Skeletal muscle satellite cell (primary cell): ENCODE measurements around the gene MBD5.

ENCODE experiments used
- H3K27me3 ChIP-seq: 2 replicates; pipeline ENCODE4 v1.7.0; 2013; ENCODE audit warnings: low read length; ENCODE audit not compliant: control insufficient read depth, insufficient read depth
- H3K36me3 ChIP-seq: 2 replicates; pipeline ENCODE4 v1.7.0; 2013; ENCODE audit warnings: mild to moderate bottlenecking, control low read depth, low read length; ENCODE audit not compliant: insufficient read depth
- H3K4me1 ChIP-seq: 2 replicates; pipeline ENCODE4 v1.7.0; 2013; ENCODE audit warnings: low read length; ENCODE audit not compliant: control insufficient read depth, insufficient read depth
- H3K4me2 ChIP-seq: 2 replicates; pipeline ENCODE4 v1.7.0; 2013; ENCODE audit warnings: mild to moderate bottlenecking, low read length
- H3K4me3 ChIP-seq: 2 replicates; pipeline ENCODE4 v1.7.0; 2013; ENCODE audit warnings: low read length
- H3K9ac ChIP-seq: 2 replicates; pipeline ENCODE4 v1.7.0; 2013; ENCODE audit warnings: mild to moderate bottlenecking, low read depth, low read length, moderate library complexity
- H3K9me3 ChIP-seq: replicated peaks from 2 replicates; pipeline ENCODE4 v1.7.0; 2013; ENCODE audit warnings: mild to moderate bottlenecking, control low read depth, low read length

MBD5 gene

DNA sequence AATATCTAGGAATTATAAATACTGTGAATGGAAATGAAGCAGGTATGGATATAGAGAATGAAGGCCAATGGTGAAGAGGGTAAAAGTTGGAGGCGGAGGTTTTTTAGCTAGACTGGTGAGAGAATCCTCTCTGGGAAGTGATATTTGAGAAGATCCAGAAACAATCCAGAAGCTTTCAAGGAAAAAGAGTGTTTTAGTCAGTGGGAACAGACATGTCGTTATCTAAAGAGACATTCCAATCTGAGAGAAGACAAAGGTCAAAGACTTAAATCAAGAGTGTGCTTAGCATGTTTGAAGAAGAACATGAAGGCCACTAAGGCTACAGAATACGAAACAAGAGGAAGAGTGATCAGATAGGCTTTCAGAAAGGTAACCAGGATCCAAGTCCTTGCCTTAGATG lies 211.0 kb downstream of the MBD5 start:
- Histone ChIP-seq H3K9ac (no peak overlapping the region), H3K9me3 (no peaks in the 10 kb centered on the region)

DNA sequence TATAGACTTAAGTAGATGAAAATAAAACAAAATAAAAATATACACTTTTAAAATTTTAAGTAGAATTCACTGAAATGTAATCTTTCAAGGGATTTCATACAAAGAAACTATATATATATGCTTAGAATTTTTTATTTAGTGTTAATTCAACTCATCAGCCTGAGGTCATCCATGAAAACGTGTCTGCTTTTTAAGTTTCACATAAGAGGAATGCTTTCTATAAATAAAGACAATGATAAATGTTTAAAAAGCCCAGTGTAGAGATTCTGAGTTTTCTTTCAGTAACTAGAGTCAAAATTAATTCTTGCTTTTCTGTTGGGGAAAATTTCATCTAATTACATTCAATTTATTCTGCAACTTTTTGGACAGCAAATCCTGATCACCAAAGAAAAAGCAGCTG lies 213.3 kb downstream of the MBD5 start:
- H3K27me3 ChIP-seq = no peaks in the 10 kb centered on the region
- no peak overlapping the region for H3K9ac ChIP-seq
- no peaks in the 10 kb centered on the region for H3K9me3 ChIP-seq
- H3K4me1 ChIP-seq = no peaks in the 10 kb centered on the region
- H3K4me2 ChIP-seq = no peak overlapping the region
- peaks cover 24% of the 10 kb centered on the region for H3K36me3 ChIP-seq
- H3K4me3 ChIP-seq = no peak overlapping the region

More for the DNA sequence above, 211.0 kb downstream of the MBD5 start:
- Histone ChIP-seq H3K27me3 (no peaks in the 10 kb centered on the region), H3K4me1 (no peaks in the 10 kb centered on the region), H3K36me3 (peaks cover 12% of the 10 kb centered on the region), H3K4me2 (no peak overlapping the region), H3K4me3 (no peak overlapping the region)

GRCh38 chr2:148237911-148238310 lies 217.0 kb downstream of the MBD5 start:
- Histone ChIP-seq H3K4me3 (no peak overlapping the region), H3K36me3 (peaks cover 24% of the 10 kb centered on the region), H3K9me3 (no peaks in the 10 kb centered on the region), H3K27me3 (no peaks in the 10 kb centered on the region), H3K4me1 (no peaks in the 10 kb centered on the region), H3K4me2 (no peak overlapping the region), H3K9ac (no peak overlapping the region)

GRCh38 chr2:148238561-148238960 lies 217.7 kb downstream of the MBD5 start:
- Histone ChIP-seq H3K9ac (no peak overlapping the region), H3K4me1 (no peaks in the 10 kb centered on the region), H3K27me3 (no peaks in the 10 kb centered on the region), H3K36me3 (peaks cover 24% of the 10 kb centered on the region), H3K4me3 (no peak overlapping the region), H3K4me2 (no peak overlapping the region), H3K9me3 (no peaks in the 10 kb centered on the region)

DNA sequence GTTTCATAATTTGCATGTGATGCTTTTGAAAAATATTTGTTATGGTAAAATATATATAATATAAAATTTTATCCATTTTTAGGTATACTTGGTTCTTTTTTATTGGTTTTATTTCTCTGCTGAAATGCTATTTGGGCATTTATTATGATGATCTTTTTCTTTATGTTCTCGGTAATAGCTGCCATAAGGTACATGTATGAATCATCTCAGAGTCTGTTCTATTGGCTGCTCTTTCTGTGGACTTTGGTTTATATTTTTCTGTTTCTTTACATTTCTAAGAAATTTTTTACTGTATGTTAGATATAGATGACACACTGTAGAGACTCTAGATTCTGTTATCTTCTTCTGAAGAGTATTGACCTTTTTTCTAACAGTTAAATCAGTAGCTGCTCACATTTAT lies 219.9 kb downstream of the MBD5 start:
- H3K9ac ChIP-seq = no peak overlapping the region
- peaks cover 21% of the 10 kb centered on the region for H3K36me3 ChIP-seq
- H3K9me3 ChIP-seq = no peaks in the 10 kb centered on the region
- H3K4me1 ChIP-seq = peaks cover 11% of the 10 kb centered on the region
- H3K4me2 ChIP-seq = no peak overlapping the region
- H3K27me3 ChIP-seq = no peaks in the 10 kb centered on the region
- no peak overlapping the region for H3K4me3 ChIP-seq

DNA sequence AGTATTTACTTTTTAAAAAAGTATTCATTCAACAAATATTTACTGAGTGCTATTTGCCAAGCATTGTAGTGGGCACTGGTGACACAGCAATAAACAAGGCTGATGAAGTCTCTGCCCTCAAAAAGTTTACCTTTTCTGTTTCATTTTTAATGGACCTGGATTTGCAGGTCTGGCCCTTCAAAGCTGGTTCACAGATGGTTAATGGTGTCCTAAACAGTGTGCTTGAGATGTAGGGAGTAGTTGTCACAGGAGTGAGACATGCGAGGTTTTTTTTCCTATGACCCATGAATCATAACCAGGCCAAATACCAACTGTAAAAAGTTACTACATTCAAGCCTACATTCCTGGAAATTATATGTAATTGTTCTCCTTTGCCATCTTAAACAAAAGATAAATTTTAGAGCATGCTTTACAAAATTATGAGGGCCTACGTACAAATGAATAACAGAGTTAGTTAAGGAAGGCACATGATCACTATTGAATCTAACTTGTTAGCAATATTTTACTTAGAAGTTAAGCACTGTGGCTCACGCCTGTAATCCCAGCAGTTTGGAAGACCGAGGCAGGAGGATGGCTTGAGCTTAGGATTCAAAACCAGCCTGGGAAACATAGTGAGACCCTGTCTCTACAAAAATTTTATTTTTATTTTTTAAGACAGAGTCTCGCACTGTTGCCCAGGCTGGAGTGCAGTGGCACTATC lies 223.9 kb downstream of the MBD5 start:
- H3K4me2 ChIP-seq = peak overlapping the region; percentile 21
- H3K36me3 ChIP-seq = no peaks in the 10 kb centered on the region
- H3K9ac ChIP-seq = no peak overlapping the region
- H3K9me3 ChIP-seq = no peaks in the 10 kb centered on the region
- H3K4me3 ChIP-seq = no peak overlapping the region
- H3K4me1 ChIP-seq = peaks cover 11% of the 10 kb centered on the region
- H3K27me3 ChIP-seq = no peaks in the 10 kb centered on the region

DNA sequence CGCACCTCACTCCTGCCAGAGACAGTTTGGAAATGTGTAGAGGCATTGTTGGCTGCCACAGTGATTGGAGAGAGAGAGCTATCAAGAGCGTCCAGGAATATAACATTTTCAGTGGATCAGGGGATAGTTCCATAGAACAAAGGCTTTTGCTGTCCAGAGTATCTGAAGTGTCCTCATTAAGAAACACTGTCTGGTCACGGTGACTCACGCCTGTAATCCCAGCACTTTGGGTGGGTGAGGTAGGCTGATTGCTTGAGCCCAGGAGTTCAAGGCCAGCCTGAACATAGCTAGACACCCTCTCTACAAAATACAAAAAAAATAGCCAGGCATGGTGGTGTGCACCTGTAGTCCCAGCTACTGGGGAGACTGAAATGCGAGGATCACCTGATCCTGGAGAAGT lies 231.1 kb downstream of the MBD5 start:
- H3K27me3 ChIP-seq = no peaks in the 10 kb centered on the region
- H3K4me1 ChIP-seq = no peaks in the 10 kb centered on the region
- no peak overlapping the region for H3K4me2 ChIP-seq
- no peaks in the 10 kb centered on the region for H3K9me3 ChIP-seq
- no peak overlapping the region for H3K4me3 ChIP-seq
- no peaks in the 10 kb centered on the region for H3K36me3 ChIP-seq
- no peak overlapping the region for H3K9ac ChIP-seq

DNA sequence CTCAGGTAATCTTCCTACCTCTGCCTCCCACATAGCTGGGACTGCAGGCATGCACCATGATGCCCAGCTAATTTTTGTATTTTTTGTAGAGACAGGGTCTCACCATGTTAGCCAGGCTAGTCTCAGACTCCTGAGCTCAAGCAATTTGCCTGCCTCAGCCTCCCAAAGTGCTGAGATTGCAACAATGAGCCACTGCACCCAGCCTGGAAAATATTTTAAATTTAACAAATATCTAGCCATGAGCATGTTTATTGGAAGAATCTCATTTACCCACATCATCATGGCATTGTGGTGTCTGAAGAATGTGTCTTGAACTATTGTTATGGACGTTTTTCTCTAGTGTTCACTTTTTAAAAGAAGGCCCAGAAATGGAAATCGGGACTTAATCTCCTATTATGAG lies 231.8 kb downstream of the MBD5 start:
- Histone ChIP-seq H3K9me3 (no peaks in the 10 kb centered on the region), H3K36me3 (no peaks in the 10 kb centered on the region), H3K9ac (no peak overlapping the region), H3K4me2 (no peak overlapping the region), H3K4me3 (no peak overlapping the region), H3K4me1 (no peaks in the 10 kb centered on the region), H3K27me3 (no peaks in the 10 kb centered on the region)

- Histone ChIP-seq H3K36me3 (no peaks in the 10 kb centered on the region), H3K27me3 (no peaks in the 10 kb centered on the region), H3K9me3 (no peaks in the 10 kb centered on the region), H3K9ac (no peak overlapping the region), H3K4me1 (no peaks in the 10 kb centered on the region), H3K4me2 (no peak overlapping the region), H3K4me3 (no peak overlapping the region)
Observed at GRCh38 chr2:148253685-148254084, 232.8 kb downstream of the MBD5 start.

DNA sequence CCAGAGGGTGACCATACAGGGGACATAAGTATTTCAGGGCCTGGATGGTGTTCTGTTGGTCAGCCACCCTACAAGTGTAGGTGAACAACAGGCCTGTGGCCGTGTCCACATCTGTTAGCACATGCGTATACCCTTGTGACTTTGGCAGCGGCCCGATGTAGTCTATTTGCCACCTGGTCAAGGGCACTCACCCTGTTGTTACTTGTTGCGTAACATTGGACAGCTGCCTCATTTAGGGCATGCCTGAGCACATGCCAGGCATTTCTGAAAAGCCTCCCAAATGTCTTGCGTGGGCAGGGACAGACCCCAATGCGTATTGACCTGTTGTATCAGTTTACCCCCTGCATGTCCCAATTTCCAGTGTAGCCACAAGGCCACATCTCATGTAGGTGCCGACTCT lies 235.0 kb downstream of the MBD5 start:
- H3K27me3 ChIP-seq = no peaks in the 10 kb centered on the region
- no peak overlapping the region for H3K4me2 ChIP-seq
- no peaks in the 10 kb centered on the region for H3K4me1 ChIP-seq
- H3K36me3 ChIP-seq = peaks cover 7% of the 10 kb centered on the region
- H3K4me3 ChIP-seq = no peak overlapping the region
- no peak overlapping the region for H3K9ac ChIP-seq
- H3K9me3 ChIP-seq = no peaks in the 10 kb centered on the region

- no peak overlapping the region for H3K9ac ChIP-seq
- peaks cover 7% of the 10 kb centered on the region for H3K36me3 ChIP-seq
- H3K27me3 ChIP-seq = no peaks in the 10 kb centered on the region
- no peak overlapping the region for H3K4me2 ChIP-seq
- no peak overlapping the region for H3K4me3 ChIP-seq
- H3K9me3 ChIP-seq = no peaks in the 10 kb centered on the region
- H3K4me1 ChIP-seq = no peaks in the 10 kb centered on the region
Observed at GRCh38 chr2:148257276-148257675, 236.4 kb downstream of the MBD5 start.

- Histone ChIP-seq H3K9me3 (no peaks in the 10 kb centered on the region), H3K27me3 (no peaks in the 10 kb centered on the region), H3K4me2 (no peak overlapping the region), H3K36me3 (peaks cover 7% of the 10 kb centered on the region), H3K4me3 (no peak overlapping the region), H3K9ac (no peak overlapping the region), H3K4me1 (no peaks in the 10 kb centered on the region)
Observed at GRCh38 chr2:148258124-148258523, 237.2 kb downstream of the MBD5 start.
